GM10847 (cell line): Measurements from ENCODE around the gene EPHB6.

Experiments used
- POLR2A ChIP-seq: IDR thresholded peaks from 2 replicates; pipeline ENCODE4 v1.6.1; 2011; ENCODE audit not compliant: insufficient read length; ENCODE audit errors: extremely low read depth

EPHB6 gene

GRCh38 chr7:142906643-142907042 lies 51.8 kb downstream of the EPHB6 start:
- no peak for TF ChIP-seq POLR2A

- TF ChIP-seq POLR2A: no peak
Measured at GRCh38 chr7:142908290-142908689, 53.4 kb downstream of the EPHB6 start.

GRCh38 chr7:142908921-142909890 lies 54.3 kb downstream of the EPHB6 start:
- no peak for TF ChIP-seq POLR2A

GRCh38 chr7:142910031-142910433 lies 55.2 kb downstream of the EPHB6 start:
- TF ChIP-seq POLR2A: no peak

- no peak for TF ChIP-seq POLR2A
Measured at GRCh38 chr7:142910481-142910880, 55.6 kb downstream of the EPHB6 start.

GRCh38 chr7:142913051-142913450 lies 58.2 kb downstream of the EPHB6 start:
- no peak for TF ChIP-seq POLR2A

GRCh38 chr7:142913566-142913965 lies 58.7 kb downstream of the EPHB6 start:
- TF ChIP-seq POLR2A: no peak

- no peak for TF ChIP-seq POLR2A
Measured at GRCh38 chr7:142914121-142914520, 59.2 kb downstream of the EPHB6 start.

GRCh38 chr7:142915315-142915714 lies 60.4 kb downstream of the EPHB6 start:
- TF ChIP-seq POLR2A: no peak

GRCh38 chr7:142916508-142916907 lies 61.6 kb downstream of the EPHB6 start:
- no peak for TF ChIP-seq POLR2A

GRCh38 chr7:142917447-142917846 lies 62.6 kb downstream of the EPHB6 start:
- no peak for TF ChIP-seq POLR2A

- no peak for TF ChIP-seq POLR2A
Measured at GRCh38 chr7:142918901-142919300, 64.0 kb downstream of the EPHB6 start.

- no peak for TF ChIP-seq POLR2A
Measured at GRCh38 chr7:142919656-142920055, 64.8 kb downstream of the EPHB6 start.
